Stimulated activated CD4-positive, alpha-beta T cell treated with anti-CD3 and anti-CD28 coated beads, Interleukin-4, amount 100 ng/mL, for 1 hour (primary cell): Measurements from ENCODE around the gene PIAS3.
"Not testable (repeated sequence)": the region's sequence is repeated elsewhere in the genome, so short reads cannot be mapped to it uniquely, and the experiment has no call there.

Source experiments
- DNase-seq: peaks from one replicate; pipeline ENCODE4 v3.0.0-alpha.2; 2020

PIAS3 gene

GRCh38 chr1:145822779-145823331 is 36.0 kb downstream of the PIAS3 start:
- not testable (repeated sequence) for DNase-seq

DNA sequence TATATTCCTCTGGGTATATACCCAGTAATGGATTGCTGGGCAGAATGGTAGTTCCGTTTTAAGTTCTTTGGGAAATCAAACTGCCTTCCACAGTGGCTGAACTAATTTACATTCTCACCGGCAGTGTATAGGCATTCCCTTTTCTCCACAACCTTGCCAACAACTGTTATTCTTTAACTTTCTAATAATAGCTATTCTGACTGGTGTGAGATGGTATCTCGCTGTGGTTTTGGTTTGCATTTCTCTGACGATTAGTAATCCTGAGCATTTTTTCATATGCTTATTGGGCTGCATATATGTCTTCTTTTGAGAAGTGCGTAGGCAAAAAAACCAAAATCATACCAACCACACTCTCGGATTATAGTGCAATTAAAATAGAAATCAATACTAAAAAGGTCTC is 40.8 kb downstream of the PIAS3 start:
- DNase-seq: not testable (repeated sequence)

GRCh38 chr1:145812977-145813810 is 45.7 kb downstream of the PIAS3 start:
- not testable (repeated sequence) for DNase-seq

DNA sequence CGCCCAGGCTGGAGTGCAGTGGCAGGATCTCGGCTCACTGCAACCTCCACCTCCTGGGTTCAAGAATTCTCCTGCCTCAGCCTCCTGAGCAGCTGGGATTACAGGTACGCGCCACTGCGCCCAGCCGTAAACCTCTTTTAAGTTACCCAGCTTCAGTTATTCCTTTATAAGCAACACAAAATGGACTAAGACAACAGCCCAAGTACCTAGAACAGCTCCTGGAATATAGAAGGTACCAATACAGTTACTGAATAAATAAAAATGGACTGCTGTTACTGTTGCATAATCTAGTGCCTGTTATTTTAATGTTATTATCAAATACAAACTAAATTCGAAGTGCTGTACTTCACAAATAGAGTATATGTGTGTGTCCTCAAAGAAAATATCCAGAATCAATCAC is 52.0 kb downstream of the PIAS3 start:
- DNase-seq: no peak

GRCh38 chr1:145806408-145806807 is 52.5 kb downstream of the PIAS3 start:
- no peak for DNase-seq

GRCh38 chr1:145805057-145805456 is 53.8 kb downstream of the PIAS3 start:
- DNase-seq: no peak

DNA sequence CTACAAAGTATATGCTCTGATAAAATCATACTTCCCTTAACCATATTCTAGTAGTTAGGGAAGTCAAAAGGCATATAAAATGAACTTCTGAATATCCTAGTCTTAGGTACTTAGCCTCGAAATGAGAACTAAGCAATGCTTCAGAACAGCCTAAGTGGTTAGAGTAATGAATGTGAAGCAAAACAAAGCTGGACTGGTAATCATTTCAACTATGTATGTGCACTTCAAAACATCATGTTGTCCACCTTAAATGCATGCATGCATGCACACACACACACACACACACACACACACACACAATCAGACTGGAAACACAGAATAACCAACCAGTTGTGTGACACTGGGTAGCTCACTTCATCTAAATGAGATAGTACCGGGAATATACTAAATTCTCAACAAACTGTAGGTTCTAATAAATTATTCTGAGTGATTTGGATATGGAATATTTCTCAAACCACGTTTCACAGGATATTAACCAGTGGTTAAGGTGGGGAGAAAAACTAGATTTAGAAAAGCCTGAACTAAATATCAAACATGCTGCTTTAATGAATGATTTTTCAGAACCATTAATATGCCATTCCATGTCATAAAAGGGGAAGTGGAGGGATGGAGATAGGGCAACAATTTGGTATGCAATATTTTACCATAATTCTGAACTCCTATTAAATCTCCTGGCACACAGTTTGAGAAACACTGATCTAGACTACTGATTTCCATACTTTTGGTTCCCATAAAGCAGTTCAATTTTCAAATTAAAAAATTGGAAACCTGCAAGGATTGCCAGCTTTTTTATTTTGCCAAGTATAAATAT is 54.4 kb downstream of the PIAS3 start:
- DNase-seq: no peak

DNA sequence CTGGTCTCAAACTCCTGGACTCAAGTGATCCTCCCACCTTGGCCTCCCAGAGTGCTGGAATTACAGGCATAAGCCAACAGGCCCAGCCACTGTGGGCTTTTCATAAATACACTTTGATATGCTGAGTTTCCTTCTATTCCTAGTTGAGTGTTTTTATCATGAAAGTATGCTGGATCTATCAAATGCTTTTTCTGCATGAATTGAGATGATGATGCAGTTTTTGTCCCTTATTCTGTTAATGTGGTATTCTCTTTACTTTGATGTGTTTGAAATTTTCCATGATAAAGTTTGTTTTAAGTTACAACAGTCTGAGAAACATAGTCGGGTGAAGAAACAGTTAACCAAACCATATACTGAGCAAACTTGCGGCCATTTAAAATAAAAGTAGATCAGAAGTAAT is 59.1 kb downstream of the PIAS3 start:
- no peak for DNase-seq
